ENCODE data around the gene TRMT1. TPM values are rescaled to one million over a fixed set of nuclear protein-coding genes. Genes with fewer than 3 reads are reported as not detected.

The TRMT1 gene
- total RNA-seq, 1 experiment from 2014 or later, result 63.2 TPM

- POLR2A ChIA-PET, result interaction anchor here (0.9 kb wide), 1 partner anchor 100 kb away, joined by 3 read pairs; no protein-coding TSS in a partner anchor
Observed at GRCh38 chr19:13160557-13160956, 44.0 kb upstream of the TRMT1 start.

GRCh38 chr19:13159713-13160112 is 43.2 kb upstream of the TRMT1 start:
- no TSS peak for BruUV-seq (replicated peaks)
- ChIA-PET POLR2A (no interaction called here), CTCF (no interaction called here)
- TF ChIP-seq, protein P1, sequence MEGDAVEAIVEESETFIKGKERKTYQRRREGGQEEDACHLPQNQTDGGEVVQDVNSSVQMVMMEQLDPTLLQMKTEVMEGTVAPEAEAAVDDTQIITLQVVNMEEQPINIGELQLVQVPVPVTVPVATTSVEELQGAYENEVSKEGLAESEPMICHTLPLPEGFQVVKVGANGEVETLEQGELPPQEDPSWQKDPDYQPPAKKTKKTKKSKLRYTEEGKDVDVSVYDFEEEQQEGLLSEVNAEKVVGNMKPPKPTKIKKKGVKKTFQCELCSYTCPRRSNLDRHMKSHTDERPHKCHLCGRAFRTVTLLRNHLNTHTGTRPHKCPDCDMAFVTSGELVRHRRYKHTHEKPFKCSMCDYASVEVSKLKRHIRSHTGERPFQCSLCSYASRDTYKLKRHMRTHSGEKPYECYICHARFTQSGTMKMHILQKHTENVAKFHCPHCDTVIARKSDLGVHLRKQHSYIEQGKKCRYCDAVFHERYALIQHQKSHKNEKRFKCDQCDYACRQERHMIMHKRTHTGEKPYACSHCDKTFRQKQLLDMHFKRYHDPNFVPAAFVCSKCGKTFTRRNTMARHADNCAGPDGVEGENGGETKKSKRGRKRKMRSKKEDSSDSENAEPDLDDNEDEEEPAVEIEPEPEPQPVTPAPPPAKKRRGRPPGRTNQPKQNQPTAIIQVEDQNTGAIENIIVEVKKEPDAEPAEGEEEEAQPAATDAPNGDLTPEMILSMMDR (IDR thresholded peaks at IDR 0.05; ENCODE audit: unreplicated experiment), result no peak
- intact Hi-C loops (cut with micrococcal nuclease), result loop anchor here (5.0 to 10.0 kb wide), 2 partner anchors 75 to 1368 kb away; partner anchors contain the start of gene TECR
- Mint-ChIP-seq H3K9me3 (ENCODE audit: unreplicated experiment) (no peaks in the 10 kb centered on the region), H3K36me3 (ENCODE audit: insufficient read depth, unreplicated experiment) (peaks cover 14% of the 10 kb centered on the region), H3K4me1 (ENCODE audit: insufficient read depth, unreplicated experiment) (peaks cover 11% of the 10 kb centered on the region), H3K4me3 (ENCODE audit: unreplicated experiment) (no peak overlapping the region), H3K27ac (ENCODE audit: low read depth, unreplicated experiment) (no peak overlapping the region), H3K27me3 (ENCODE audit: insufficient read depth, unreplicated experiment) (no peaks in the 10 kb centered on the region)
- no peak for DNase-seq (ENCODE audit: unreplicated experiment)

More at GRCh38 chr19:13160557-13160956, 44.0 kb upstream of the TRMT1 start:
- intact Hi-C loops (cut with micrococcal nuclease), result loop anchor here (5.0 kb wide), 1 partner anchor 1367 kb away; the partner anchor contains the start of gene TECR
- TF ChIP-seq, protein P1 (IDR thresholded peaks at IDR 0.05; ENCODE audit: unreplicated experiment), result no peak
- BruUV-seq (replicated peaks), result no TSS peak
- Mint-ChIP-seq H3K27ac (ENCODE audit: low read depth, unreplicated experiment) (no peak overlapping the region), H3K4me3 (ENCODE audit: unreplicated experiment) (no peak overlapping the region), H3K27me3 (ENCODE audit: insufficient read depth, unreplicated experiment) (no peaks in the 10 kb centered on the region), H3K4me1 (ENCODE audit: insufficient read depth, unreplicated experiment) (peaks cover 15% of the 10 kb centered on the region), H3K36me3 (ENCODE audit: insufficient read depth, unreplicated experiment) (peaks cover 6% of the 10 kb centered on the region), H3K9me3 (ENCODE audit: unreplicated experiment) (no peaks in the 10 kb centered on the region)
- CTCF ChIA-PET, result interaction anchor here (0.6 to 1.2 kb wide), 2 partner anchors 10 to 102 kb away, joined by 3 read pairs; no protein-coding TSS in a partner anchor
- DNase-seq (ENCODE audit: unreplicated experiment), result peak; percentile 52

DNA sequence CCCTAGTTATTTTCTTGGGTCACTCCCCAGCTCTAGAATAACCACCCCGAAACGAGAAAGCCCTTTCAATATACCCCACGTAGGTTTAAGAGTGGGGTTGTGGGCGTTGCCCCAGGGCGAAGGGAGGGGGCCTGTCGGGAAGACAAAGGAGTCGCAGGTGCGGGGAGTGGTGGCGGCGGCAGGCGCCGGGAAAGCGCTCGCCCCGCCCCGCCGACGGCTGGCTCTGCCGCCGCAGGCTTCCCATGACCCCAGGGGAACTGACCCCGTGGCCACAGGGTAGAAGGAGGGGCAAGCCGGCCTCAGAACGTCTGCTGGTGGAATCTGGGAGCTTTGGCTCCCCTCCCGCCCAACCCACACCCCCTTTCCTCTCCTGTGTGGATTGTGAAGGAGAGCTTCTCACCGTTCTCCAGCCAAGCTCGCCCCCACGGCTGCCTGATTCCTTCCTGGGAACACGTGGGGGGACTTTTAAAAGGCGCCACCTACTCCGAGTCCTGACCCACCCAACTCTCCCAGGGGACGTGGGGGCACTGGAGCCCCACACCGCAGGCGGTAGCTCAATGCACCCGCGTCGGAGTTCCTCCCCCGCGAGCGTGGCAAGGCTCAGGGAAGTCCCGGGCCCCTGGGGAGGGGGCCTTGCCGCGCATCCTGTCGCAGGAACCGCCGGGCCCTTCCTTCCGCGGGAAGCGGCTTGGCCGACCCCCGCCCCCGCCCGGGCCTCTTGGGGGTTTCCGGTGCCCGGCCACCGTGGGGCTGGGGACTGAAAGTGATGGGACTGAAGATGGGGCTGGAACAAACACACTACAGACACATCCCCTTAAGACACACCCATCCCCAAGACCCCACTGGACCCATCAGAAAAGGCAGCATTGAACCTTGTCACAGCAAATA is 39.2 kb upstream of the TRMT1 start:
- ChIA-PET CTCF (interaction anchor here (0.6 to 1.1 kb wide), 4 partner anchors 13 to 190 kb away, joined by 3 to 5 read pairs (median 3); no protein-coding TSS in a partner anchor), POLR2A (interaction anchor here (0.6 to 2.5 kb wide), 9 partner anchors 10 to 1363 kb away, joined by 3 to 84 read pairs (median 4); partner anchors contain the start of genes ADGRE5, DNAJB1, NACC1 and TRMT1)
- BruUV-seq (replicated peaks), result no TSS peak
- H3K27ac Mint-ChIP-seq (ENCODE audit: low read depth, unreplicated experiment), result peak overlapping the region; percentile 92
- H3K4me1 Mint-ChIP-seq (ENCODE audit: insufficient read depth, unreplicated experiment), result no peaks in the 10 kb centered on the region
- intact Hi-C loops (cut with micrococcal nuclease), result loop anchor here (1.0 to 10.0 kb wide), 2 partner anchors 8 to 79 kb away; no protein-coding TSS in a partner anchor
- peaks cover 42% of the 10 kb centered on the region for H3K36me3 Mint-ChIP-seq (ENCODE audit: insufficient read depth, unreplicated experiment)
- H3K4me3 Mint-ChIP-seq (ENCODE audit: unreplicated experiment), result peak overlapping the region; percentile 82
- peak; percentile 78 for DNase-seq (ENCODE audit: unreplicated experiment)
- TF ChIP-seq, protein P1 (IDR thresholded peaks at IDR 0.05; ENCODE audit: unreplicated experiment), result no peak
- H3K27me3 Mint-ChIP-seq (ENCODE audit: insufficient read depth, unreplicated experiment), result no peaks in the 10 kb centered on the region
- H3K9me3 Mint-ChIP-seq (ENCODE audit: unreplicated experiment), result no peaks in the 10 kb centered on the region

Measured in MCF 10A (cell line).